ENCODE results near the gene TYSND1.
"Not testable (repeated sequence)": the region's sequence is repeated elsewhere in the genome, so short reads cannot be mapped to it uniquely, and the experiment has no call there.

TYSND1 gene

GRCh38 chr10:70109064-70109729, 37.3 kb downstream of the TYSND1 start:
- DNase-seq (ENCODE audit: low read depth) = no peak

GRCh38 chr10:70106958-70107791, 39.3 kb downstream of the TYSND1 start:
- DNase-seq (ENCODE audit: low read depth) = no peak

- DNase-seq (ENCODE audit: low read depth) = no peak
These were observed 44.8 kb downstream of the TYSND1 start for GRCh38 chr10:70101668-70102067.

- DNase-seq (ENCODE audit: low read depth) = not testable (repeated sequence)
These were observed 45.4 kb downstream of the TYSND1 start for GRCh38 chr10:70101068-70101562.

GRCh38 chr10:70098271-70098670, 48.2 kb downstream of the TYSND1 start:
- DNase-seq (ENCODE audit: low read depth) = no peak

- no peak for DNase-seq (ENCODE audit: low read depth)
These were observed 49.0 kb downstream of the TYSND1 start for GRCh38 chr10:70097459-70097858.

- no peak for DNase-seq (ENCODE audit: low read depth)
These were observed 49.6 kb downstream of the TYSND1 start for GRCh38 chr10:70096705-70097420.

GRCh38 chr10:70096016-70096704, 50.3 kb downstream of the TYSND1 start:
- DNase-seq (ENCODE audit: low read depth) = no peak

GRCh38 chr10:70094250-70094649, 52.2 kb downstream of the TYSND1 start:
- no peak for DNase-seq (ENCODE audit: low read depth)

- DNase-seq (ENCODE audit: low read depth) = no peak
These were observed 53.1 kb downstream of the TYSND1 start for GRCh38 chr10:70093335-70093944.

- no peak for DNase-seq (ENCODE audit: low read depth)
These were observed 54.1 kb downstream of the TYSND1 start for GRCh38 chr10:70092389-70092718.

- DNase-seq (ENCODE audit: low read depth) = no peak
These were observed 55.5 kb downstream of the TYSND1 start for GRCh38 chr10:70090951-70091350.

GRCh38 chr10:70090013-70090412, 56.5 kb downstream of the TYSND1 start:
- DNase-seq (ENCODE audit: low read depth) = no peak

- DNase-seq (ENCODE audit: low read depth) = no peak
These were observed 58.2 kb downstream of the TYSND1 start for GRCh38 chr10:70088308-70088698.

Data from stimulated activated CD8-positive, alpha-beta memory T cell treated with anti-CD3 and anti-CD28 coated beads, Interleukin-15, amount 100 ng/mL, for 1 hour (primary cell).